EL (cell line): ENCODE data around the gene KRT80.

ENCODE experiments used
- DNase-seq: peaks from one replicate; pipeline ENCODE4 v3.0.0-alpha.2; 2016

KRT80 gene

DNA sequence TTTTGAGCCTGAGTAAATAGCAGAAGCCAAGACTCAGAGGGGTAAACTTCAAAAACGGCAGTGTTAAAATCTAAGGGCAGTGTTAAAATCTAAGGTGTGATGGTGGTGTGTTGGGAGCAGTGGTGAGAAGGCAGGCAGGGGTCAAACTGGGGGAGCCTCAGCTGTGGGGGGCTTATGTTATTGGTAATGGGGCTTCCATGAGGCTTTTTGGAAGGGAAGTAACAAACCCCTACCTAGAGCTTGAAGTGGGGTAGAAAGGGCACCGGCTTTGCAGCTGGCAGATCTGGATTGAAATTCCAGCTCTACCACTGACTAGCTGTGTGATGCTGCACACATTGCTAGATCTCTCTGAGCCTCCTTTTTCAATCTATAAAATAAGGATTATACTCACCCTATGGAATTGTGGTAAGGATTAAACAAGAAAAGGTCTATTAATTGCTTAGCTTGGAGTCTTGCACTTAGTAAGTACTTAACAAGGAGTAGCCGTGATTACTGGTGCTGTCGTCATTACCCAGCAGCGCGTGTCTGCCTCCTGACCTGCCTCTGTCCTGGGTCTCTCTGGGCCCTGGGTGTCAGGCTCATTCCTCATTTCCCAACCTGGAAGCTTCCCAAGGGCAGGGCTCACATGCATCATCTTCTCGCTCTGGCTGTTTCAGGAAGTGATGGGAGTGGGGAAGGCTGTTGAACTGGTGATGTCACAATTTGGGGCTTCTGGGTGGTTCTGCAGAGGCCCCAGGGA is 18.5 kb upstream of the KRT80 start:
- peak; percentile 89 for DNase-seq

DNA sequence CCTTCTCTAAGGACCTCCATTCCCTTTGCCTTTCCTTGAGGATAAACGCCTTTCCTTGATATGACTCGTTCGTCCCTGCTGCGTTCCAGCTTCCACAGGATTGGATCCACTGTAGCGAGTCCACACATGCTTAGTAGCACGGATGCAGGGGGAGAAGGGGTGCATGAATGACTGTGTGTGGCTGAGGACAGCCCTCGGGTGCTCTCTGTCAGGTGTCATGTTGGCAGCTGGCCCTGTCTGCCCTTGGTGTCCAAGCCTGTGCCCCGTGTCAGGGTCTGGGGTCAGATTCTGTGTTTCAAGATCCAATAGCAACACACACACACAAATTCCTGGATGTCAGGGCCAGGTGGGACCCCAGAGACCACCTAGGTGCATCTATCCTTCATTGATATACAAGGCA is 17.5 kb upstream of the KRT80 start:
- DNase-seq, result no peak

DNA sequence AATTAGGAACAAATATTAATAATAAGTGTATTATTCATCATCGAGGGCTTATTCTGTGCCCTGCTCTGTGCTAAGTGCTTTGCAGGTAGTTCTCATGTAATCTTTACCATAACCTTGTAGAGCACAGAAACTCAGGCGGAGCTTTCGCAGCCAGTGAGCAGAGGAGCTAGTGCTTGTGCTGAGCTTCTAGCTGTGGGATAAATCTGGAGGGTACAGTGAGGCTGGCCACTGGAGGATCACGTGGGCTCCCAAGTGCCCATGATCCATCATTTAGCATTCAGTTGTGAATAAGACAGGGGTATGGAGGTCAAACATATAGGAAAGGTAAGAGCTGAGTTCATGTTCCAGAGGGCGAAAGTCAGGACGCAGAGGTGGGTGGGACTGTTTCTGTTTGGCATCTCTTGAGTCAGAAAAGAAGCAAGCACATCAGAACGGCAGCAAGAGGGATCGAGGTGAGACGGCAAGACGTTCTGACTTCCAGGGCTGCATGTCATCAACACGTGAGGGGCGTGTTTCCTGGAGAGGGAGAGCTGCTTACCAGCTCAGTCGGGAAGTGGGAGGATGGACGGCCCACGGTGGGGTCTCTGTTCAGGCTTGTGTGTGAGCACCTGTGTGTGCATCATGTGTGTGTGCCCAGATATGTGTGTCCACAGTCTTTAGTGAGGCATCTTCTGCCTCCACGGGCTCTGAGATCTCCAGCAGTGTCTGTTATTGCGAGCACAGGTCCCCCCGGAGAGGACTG is 16.8 kb upstream of the KRT80 start:
- DNase-seq, result no peak

DNA sequence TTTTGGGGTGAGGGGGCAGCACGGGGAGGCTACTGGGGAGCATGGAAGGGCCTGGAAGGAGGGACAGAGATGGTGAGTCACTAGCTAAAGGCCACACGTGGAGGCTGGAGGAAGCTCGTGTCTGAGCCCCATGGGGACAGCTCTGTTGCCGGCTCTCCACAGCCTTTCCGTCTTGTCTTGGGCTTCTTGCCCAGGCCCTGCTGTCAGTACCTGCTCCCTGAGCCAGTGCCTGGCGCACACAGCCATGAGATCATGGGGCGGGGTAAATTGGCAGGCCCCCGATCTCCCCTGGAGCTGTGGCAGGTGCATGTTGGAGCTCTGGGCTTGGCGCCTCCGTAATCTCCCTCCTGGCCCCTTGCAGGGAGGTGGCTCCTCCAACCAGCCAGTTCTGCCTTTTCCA is 16.1 kb upstream of the KRT80 start:
- DNase-seq, result peak; percentile 46

DNA sequence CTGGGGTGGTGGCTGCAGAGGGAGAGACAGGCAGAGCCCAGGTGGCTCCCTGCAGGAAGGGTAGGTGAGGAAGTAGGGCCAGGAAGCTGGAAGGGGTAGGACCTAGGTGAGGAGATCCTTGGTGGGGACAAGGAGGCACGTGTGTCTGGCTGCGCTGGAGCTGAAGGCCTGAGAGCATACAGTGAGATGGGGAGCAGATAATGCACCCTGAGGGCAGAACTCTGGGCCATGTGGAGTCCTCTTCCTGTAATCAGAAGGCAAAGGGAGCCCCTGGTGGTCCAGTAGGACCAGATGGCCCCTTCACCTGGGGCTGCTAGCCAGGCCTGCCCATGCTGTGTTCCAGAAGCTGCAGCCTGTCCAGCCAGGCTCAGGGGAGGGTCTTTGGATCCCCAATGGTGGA is 15.3 kb upstream of the KRT80 start:
- DNase-seq, result no peak

DNA sequence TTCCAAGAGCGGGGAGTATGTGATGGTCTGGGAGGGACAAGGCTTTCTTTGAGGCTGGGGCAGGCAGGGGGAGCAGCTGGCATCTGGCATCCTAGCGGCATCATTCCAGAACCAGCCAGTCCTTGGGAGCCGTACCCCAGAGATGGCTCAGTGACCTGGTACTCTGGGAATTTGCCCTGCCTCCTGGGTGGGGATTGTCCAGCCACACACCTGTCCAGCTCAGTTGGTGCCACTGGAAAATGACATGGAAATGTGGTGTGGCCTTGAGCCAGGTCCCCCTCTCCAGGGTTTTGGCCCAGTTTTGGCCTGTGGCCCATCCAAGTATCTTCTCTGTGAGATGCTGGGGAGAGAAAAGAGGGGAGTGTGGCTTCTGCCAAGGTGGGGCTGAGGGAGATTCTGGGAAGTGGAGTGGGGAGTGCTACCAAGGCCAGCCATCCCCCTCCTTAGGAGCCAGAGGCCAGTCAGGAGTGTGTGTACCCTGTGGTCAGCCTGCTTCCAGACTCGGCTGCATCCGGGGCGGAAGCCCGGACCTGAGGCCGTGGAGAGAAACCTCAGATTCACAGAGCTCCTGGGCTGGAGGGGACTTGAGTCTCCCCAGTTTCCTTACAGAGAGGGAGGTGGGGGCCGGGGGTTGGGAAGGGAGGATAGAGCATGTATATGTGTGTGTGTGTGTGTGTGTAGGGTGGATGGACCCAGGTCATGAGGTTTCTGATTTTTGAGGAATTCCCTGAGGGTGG is 14.7 kb upstream of the KRT80 start:
- DNase-seq, result no peak

DNA sequence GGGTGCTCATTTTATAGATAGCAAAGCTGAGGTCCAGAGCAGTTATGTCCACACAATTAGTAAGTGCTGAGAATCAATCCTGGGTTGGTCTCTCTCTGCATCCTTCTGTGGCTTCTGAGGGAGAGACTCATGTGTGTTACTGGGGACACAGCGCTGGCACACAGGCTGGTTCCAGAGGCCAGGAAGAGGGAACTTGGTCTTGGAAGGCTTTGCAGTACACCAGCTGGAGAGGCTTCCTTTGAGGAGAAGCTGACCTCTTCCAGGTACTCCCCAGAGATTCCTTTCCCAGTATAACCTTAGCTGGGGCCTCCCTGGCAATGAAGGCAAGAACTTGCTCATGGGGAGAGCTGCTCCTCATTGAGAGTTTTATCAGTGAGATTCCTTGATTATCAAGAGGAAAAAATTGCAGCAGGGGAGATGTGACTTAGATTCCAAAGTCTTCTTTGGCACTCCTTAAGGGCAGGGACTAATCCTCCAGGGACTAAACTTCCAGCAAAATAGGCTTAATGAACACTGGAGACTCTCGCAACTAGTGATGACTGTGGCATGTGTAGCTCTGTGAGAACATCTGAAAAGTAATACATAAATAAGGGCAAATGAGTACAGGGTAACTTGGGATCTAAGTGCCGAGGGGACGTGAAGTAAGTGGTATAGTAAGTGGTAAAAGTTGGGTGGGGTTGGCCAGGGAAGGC is 13.9 kb upstream of the KRT80 start:
- DNase-seq, result no peak

DNA sequence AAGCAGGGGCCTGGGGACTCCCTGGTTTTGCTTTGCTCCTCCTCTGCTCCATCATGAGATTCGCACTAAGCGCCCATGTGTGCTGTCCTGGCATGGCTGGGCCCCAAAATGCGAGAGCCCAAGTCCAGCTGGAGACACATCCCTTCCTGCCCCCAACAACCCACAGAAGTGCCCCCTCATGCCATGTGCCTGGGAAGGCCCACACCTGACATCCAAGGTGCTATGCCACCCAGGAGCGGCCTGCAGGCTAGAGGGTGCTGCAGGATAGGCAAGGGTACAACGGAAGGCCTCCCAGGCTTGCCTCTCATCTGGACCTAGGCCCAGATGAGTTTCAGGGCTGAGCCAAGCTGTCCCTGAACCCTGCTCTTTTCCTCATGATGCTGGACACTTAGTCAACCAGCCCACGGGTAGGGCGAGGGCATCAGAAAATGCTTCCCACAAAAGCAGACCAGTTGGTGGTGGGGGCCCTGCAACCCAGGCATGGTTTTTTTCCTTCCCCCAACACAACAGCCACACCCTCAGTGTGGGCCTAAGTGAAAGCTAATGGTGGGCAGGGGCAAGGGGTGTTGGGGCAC is 13.2 kb upstream of the KRT80 start:
- DNase-seq, result no peak

DNA sequence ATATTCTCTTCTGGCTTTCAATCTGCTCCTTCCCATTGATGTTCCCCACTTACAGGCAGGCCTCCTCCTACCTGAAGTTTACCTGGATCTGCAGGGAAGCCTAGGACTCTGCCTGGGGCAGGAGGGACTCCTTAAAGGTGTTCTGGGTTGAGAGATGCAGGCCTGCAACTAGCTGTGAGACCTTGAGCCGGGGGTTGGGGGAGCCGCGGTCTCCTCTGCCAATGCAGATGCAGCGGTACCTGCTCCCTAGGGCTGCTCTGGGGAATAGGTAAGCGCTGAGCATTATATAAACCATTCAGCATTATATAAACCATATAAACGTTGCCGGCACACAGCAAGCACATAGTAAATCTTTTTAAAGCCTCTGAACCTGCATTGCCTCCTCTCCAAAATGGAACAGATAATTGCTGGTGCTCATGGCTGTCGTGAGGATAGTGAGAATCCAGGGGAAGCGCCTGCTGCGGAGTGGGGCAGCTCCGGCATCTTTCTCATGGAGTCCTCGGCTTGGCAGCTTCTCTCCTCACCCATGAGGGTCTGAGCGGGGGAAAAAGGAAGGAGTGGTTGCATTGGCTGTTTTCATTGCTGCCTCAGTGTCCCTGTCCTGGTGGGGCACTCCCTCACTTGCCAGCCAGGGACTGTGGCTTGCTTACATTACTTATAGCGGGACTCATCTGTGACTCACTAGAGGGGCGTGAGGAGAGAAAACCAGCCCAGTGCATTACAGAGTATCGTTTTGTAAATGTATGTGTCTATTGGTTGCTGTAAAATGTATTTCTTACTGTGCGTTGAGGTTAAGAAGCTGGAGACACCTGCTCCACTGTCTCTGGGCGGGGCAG is 12.5 kb upstream of the KRT80 start:
- DNase-seq, result peak; percentile 65

DNA sequence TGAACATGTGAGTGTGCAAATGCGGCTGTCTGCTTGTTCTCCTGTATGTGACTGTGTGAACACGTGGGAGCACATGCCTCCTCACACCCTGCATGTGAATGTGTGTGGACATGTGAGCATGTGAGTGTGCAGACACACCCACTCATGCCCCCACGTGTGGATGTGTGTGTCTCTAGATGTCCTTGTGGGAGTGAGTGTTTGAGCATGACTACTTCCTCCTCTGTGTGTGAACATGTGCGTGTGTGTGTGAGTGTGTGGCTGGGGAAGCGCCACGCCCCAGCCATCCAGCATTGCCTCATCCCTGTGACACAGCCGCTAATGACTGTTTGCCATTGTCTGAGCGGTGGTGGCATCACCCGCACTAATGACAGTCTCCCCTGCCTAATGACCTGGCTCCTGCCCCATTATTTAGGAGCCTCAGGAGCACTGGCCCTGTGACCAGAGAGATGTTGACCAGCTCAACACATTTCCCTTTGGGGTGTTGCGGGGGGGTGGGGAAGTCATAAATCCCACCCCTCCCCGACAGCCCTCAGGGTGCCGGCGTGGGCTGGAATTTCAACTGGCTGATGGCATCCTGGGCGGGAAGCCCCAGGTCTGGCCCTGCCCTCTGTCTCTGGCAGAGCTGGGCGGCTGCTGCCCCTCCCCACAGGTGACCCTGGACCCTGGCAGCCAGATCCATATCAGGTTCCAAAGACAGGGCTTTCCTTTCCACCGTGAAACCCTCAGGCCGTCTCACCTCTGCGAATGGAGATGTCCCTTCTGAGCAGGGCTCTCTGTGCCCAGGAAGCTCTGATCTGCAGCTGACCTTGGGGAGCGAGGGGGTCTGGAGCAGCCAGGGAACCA is 11.5 kb upstream of the KRT80 start:
- DNase-seq, result peak; percentile 77

DNA sequence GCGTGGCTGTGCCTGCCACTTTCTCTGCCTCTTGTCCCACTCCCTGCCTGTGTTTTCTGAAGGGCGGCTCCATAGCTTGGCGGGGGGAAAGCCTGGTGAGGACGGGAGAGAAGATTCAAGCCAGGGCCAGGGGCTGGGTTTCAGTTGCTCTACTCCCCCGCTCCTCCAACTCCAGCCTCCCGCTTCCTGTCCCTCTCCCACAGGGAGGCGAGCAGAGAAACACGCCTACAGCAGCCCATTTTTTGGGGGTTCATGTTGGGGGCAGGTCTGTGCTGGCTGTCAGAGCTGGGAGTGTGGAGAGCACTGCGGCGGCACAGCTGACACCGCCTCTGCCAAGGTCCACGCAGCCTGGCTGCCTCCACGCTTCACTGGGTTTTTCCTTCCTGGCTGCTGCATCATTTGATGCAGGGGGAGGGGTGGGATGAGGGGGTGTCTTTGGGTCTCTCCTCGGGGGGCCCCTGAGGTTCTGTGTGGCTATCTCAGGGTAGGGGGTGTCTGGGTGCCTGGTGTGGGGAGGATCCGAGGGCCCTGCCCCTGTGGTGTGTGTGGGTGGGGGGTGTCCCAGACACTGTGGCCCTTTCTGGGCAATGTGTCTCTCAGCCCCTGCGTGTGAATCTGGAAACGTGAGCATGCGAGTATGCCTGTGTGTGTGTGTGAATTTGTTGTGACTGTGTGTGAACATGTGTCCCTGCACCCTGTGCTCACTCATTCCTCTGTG is 10.7 kb upstream of the KRT80 start:
- DNase-seq, result no peak

DNA sequence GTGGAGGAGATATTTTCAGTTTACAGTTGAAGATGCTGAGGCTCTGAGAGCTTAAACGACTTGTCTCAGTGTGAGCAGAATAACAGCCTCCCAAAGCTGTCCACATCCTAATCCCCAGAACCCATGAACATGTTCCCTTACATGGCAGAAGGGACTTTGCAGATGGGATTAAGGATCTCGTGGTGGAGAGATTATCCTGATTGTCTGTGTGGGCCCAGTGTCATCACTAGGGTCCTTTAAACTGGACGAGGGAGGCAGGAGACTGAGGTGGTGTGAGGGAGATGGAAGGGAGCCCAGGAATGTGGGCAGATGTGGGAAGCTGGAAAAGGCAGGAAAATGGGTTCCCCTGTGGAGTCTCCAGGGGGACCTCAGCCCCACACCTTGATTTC is 9.6 kb upstream of the KRT80 start:
- no peak for DNase-seq

DNA sequence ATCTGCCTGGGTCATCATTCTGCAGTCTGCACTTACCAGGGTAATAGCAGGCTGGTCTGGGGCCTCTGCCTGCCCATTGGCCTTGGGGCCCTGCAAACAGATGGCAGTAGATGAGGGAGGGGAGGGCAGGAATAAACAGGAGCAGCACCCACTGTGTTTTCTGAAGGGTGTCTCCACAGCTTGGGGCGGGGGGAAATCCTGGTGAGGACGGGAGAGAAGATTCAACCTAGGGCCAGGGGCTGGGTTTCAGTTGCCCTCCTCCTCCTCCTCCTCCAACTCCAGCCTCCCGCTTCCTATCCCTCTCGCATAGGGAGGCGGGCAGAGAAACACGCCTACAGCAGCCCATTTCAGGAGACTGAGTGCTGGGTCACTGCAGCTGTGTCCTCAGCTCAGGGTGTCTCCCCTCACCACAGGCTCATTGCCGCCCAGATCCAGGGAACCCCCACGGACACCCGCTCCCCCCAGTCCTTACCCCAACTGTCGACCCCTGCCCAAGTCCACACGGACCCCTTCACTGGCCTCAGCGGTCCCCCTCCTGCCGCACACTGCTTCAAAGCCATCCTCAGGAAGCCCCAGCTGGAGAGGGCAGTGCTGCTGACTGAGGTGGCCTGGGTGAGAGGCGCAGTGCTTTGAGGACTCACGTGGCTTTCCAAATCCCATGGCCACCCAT is 9.1 kb upstream of the KRT80 start:
- DNase-seq, result no peak

DNA sequence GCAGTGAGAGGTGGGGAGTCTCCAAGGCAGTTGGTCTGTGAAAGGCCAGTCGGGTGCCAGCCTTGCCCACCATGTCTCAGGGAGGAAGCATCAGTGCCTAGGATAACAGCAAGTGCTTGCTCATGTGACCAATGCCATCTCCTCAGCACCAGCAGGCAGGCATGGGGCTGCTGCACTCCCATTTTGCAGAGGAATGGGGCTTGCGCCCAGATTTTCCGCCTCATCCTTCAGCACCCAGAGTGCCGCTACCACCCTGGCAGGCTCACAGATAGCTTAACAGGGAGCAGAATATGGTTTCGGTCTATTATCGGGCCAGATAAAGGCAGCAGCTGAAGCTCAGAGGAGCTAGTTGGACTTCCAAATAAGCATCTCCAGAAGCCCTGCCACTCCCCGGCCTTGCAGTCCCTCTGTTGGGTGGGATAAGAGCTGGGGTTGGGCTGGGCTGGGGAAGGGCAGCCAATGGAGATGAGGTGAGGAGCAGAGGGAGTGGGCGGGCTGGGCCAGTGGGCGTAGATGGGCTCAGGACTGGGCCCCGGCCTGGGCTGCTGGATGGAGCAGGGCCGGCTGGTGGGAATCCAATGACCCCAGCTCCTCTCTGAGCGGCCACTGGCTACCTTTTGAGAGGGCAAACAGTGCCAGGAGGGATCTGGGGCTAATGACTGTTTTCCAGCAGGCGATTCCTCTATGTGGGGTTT is 8.4 kb upstream of the KRT80 start:
- DNase-seq, result no peak

DNA sequence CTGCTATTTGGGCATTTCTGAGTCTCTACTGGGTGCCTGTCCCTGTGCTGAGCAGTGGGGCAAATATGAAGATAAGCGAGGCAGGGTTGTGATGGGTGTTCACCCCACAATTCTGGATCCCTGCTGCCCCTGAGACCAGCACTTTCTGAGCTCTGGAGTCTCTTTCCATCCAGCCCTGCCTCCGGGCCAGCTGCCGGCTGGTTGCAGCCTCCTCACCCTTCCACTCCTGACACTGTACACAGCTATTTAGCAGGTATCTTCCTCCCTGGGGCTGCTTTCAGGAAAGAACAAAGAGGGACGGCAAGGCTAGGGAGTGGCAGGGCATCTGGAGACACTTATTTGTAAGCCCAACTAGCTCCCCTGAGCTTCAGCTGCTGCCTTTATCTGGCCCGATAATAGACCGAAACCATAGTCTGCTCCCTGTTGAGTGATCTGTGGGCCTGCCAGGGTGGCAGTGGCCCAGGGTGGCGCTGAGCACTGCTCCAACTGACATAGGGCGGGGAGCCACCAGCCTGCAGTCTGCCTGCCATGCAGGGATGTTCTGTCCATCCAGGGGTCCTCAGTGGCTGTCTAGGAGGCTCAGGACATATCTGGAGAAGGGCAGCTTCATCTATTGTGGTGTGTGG is 7.6 kb upstream of the KRT80 start:
- no peak for DNase-seq

DNA sequence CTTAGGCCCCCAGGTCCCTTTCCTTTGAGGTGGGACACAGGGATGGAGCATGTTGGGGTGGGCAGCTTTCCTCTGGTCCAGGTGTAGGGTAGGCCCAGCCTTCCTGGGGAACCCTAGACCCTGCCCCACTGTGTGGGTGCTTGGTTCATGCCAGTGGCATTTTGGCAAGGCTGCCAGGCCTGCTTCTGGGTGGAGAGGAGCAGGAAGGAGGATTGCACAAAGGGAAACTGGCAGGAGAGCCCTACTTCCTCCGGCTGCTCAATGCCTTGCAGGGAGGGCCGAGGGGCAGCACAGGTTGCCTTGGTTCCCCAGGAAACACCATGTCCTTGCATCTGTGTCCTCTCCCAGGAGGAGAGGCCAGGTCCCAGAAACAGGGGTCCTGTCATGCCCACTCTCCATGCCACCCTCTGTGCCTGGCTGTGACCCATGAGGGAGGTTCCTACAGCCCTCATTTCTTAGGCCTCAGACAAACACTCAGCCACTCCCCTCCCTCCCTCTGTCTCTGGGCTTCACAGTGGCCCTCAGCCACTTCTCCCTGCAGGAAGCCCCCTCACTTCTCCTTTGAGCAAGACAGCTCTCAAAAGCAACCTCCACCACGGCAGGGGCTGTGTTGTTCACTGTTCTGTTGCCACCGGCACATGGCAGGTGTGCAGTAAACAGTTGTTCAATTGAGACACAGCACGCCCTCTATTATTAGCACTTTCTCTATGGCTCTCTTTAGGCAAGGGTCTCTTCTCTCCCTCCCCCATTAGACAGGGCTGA is 6.8 kb upstream of the KRT80 start:
- no peak for DNase-seq

DNA sequence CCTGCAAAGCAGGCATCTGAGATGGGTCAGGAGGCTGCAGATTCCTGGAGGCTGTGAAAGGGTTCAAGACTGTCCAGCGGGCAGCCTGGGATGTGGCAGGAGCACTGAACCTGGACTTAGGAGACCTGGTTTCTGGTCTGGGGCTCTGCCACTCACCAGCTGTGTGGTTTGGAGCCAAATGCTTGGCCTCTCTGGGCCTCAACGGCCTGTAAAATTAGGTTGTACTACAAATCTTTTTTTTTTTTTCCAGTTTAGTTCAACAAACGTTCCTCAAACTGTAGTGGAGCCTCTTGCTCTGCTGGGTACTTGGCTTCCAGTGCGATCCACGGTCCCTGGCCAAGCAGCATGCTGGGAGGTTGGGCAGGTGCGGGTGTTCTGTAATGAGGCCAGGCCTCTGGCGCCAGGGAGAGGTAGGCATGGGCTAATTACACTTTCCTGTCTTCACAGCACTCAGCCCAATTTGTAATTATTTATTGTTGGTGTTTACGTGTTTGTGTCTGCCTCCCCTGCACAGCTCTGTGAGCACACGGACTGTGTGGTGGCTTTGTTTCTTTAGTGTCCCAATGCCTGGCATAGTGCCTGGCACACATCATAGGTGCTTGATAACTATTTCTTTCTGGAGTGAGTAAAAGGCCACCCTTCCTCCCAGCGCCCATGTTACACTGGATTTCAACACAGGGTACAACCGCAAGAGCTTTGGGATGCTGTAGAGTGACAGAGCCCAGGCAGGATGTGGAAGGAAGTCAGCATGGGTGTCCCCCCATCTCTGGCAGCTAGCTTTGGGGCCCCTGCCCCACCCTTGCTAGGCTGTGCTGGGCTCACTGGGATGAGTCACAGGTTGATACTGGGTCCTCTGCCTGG is 5.8 kb upstream of the KRT80 start:
- no peak for DNase-seq
